MCF 10A (cell line): ENCODE results near the gene TEX13D. TPM values are rescaled to one million over a fixed set of nuclear protein-coding genes. Genes with fewer than 3 reads are reported as not detected.

Source experiments
- BruUV-seq: library from RNA; stranded (reverse); fragments of 400-500 nt; replicated peaks from 2 replicates; lab custom pipeline; 2021; lab: Mats Ljungman, UMichigan
- CTCF ChIA-PET: fragments of 300-600 bp; sonication (Branson Sonifier 250); formaldehyde crosslinking; extraction: SDS; loops from one replicate; lab custom pipeline; 2021; ENCODE audit warnings: antibody characterized with exemption, inconsistent platforms; lab: Yijun Ruan, JAX
- POLR2A ChIA-PET: fragments of 300-600, 350-650 bp; sonication (Branson Sonifier 250); formaldehyde crosslinking; extraction: SDS; loops from one replicate; lab custom pipeline; 2020; ENCODE audit warnings: antibody characterized with exemption, inconsistent platforms; lab: Yijun Ruan, JAX
- DNase-seq: peaks from one replicate; pipeline ENCODE4 v3.0.0-alpha.2; 2018; ENCODE audit not compliant: unreplicated experiment
- H3K27ac Mint-ChIP-seq: one replicate; pipeline ENCODE4 v1.8.0; 2022; ENCODE audit warnings: mild to moderate bottlenecking, low read depth, mixed read lengths; ENCODE audit not compliant: unreplicated experiment
- H3K27me3 Mint-ChIP-seq: one replicate; pipeline ENCODE4 v1.8.0; 2022; ENCODE audit warnings: mixed read lengths; ENCODE audit not compliant: insufficient read depth, unreplicated experiment
- H3K36me3 Mint-ChIP-seq: one replicate; pipeline ENCODE4 v1.8.0; 2022; ENCODE audit warnings: mild to moderate bottlenecking, moderate library complexity, mixed read lengths; ENCODE audit not compliant: insufficient read depth, unreplicated experiment
- H3K4me1 Mint-ChIP-seq: one replicate; pipeline ENCODE4 v1.8.0; 2022; ENCODE audit warnings: mixed read lengths; ENCODE audit not compliant: insufficient read depth, unreplicated experiment
- H3K4me3 Mint-ChIP-seq: one replicate; pipeline ENCODE4 v1.8.0; 2022; ENCODE audit warnings: mild to moderate bottlenecking, moderate library complexity, mixed read lengths; ENCODE audit not compliant: unreplicated experiment
- H3K9me3 Mint-ChIP-seq: one replicate; pipeline ENCODE4 v1.8.0; 2022; ENCODE audit warnings: mixed read lengths; ENCODE audit not compliant: unreplicated experiment
- intact Hi-C: fragments of 100-400 bp; cut with micrococcal nuclease; formaldehyde crosslinking; loops from 2 replicates; pipeline ENCODE4 v1.14.1; 2022
- total RNA-seq: library from RNA; stranded (reverse); gene quantifications from 2 replicates; pipeline ENCODE4 v1.2.3, GENCODE V29; 2022
- TF ChIP-seq, protein P1 (sequence below): fragments of 200-600 bp; IDR thresholded peaks from one replicate; pipeline ENCODE4 v1.8.0; 2022; ENCODE audit warnings: antibody characterized with exemption, mild to moderate bottlenecking; ENCODE audit not compliant: unreplicated experiment

Gene TEX13D
- total RNA-seq, 1 experiment from 2014 or later: not detected

- no peaks in the 10 kb centered on the region for H3K27me3 Mint-ChIP-seq
Observed at GRCh38 chrX:124344246-124344645, 11.8 kb downstream of the TEX13D start.

DNA sequence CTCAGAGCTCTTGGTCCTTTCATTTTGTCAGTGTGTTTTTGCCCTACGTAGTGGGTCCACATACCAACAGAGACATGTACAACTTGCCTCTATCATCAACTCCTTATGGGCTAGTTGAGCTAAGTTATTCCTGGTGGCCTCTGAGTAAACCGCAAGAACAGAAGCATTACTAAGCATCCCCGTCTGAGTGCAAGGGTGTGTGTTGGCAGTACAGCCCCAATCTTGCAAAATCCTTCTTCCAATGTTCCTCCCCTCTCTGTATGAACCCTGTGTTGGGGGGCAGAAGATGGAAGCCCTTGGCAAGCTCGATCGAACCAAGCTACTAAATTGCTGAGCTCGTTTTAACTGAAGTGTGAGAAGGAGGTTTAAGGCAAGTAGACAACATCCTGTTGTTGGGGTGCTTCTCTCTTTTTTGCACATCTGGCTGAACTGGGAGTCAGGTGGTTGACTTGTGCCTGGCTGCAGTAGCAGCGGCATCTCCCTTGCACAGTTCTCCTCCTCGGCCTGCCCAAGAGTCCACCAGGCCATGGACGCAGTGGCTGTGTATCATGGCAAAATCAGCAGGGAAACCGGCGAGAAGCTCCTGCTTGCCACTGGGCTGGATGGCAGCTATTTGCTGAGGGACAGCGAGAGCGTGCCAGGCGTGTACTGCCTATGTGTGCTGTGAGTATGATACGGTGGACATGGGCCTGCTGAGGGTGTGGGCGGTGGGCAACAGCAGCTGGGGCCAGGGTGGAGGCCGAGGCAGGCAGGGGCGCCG lies 13.8 kb downstream of the TEX13D start, which contains the start of gene SH2D1A:
Gene SH2D1A, plus strand, starts transcription at position 447 of the 760 bp plus-strand sequence. Its CDS starts 80 bp downstream, at position 527.
- Mint-ChIP-seq H3K27ac (no peak within 1 kb of the TSS), H3K4me1 (no peaks in the 10 kb centered on the region), H3K9me3 (no peaks in the 10 kb centered on the region), H3K36me3 (no peaks in the 10 kb centered on the region), H3K4me3 (no peak within 1 kb of the TSS), H3K27me3 (no peaks in the 10 kb centered on the region)
- ChIA-PET CTCF (interaction anchor here (0.7 kb wide), 1 partner anchor 135 kb away, joined by 3 read pairs; no protein-coding TSS in a partner anchor), POLR2A (interaction anchor here (1.0 kb wide), 1 partner anchor 12 kb away, joined by 3 read pairs; no protein-coding TSS in a partner anchor)
- BruUV-seq: no TSS peak
- DNase-seq: no peak
- intact Hi-C loops: no loop called here
- TF ChIP-seq, protein P1, sequence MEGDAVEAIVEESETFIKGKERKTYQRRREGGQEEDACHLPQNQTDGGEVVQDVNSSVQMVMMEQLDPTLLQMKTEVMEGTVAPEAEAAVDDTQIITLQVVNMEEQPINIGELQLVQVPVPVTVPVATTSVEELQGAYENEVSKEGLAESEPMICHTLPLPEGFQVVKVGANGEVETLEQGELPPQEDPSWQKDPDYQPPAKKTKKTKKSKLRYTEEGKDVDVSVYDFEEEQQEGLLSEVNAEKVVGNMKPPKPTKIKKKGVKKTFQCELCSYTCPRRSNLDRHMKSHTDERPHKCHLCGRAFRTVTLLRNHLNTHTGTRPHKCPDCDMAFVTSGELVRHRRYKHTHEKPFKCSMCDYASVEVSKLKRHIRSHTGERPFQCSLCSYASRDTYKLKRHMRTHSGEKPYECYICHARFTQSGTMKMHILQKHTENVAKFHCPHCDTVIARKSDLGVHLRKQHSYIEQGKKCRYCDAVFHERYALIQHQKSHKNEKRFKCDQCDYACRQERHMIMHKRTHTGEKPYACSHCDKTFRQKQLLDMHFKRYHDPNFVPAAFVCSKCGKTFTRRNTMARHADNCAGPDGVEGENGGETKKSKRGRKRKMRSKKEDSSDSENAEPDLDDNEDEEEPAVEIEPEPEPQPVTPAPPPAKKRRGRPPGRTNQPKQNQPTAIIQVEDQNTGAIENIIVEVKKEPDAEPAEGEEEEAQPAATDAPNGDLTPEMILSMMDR: no peak

More at GRCh38 chrX:124344246-124344645, 11.8 kb downstream of the TEX13D start:
- no peaks in the 10 kb centered on the region for H3K9me3 Mint-ChIP-seq
- no peak for DNase-seq
- no peak overlapping the region for H3K27ac Mint-ChIP-seq
- BruUV-seq: no TSS peak
- H3K36me3 Mint-ChIP-seq: no peaks in the 10 kb centered on the region
- TF ChIP-seq, protein P1: no peak
- no peak overlapping the region for H3K4me3 Mint-ChIP-seq
- CTCF ChIA-PET: no interaction called here
- POLR2A ChIA-PET: no interaction called here
- intact Hi-C loops: no loop called here
- no peaks in the 10 kb centered on the region for H3K4me1 Mint-ChIP-seq

GRCh38 chrX:124346877-124347241 lies 14.4 kb downstream of the TEX13D start:
- DNase-seq: no peak
- H3K27ac Mint-ChIP-seq: no peak overlapping the region
- POLR2A ChIA-PET: interaction anchor here (1.0 kb wide), 1 partner anchor 11 kb away, joined by 3 read pairs; no protein-coding TSS in a partner anchor
- CTCF ChIA-PET: interaction anchor here (1.1 kb wide), 1 partner anchor 139 kb away, joined by 4 read pairs; no protein-coding TSS in a partner anchor
- H3K9me3 Mint-ChIP-seq: no peaks in the 10 kb centered on the region
- H3K36me3 Mint-ChIP-seq: no peaks in the 10 kb centered on the region
- BruUV-seq: no TSS peak
- intact Hi-C loops: no loop called here
- H3K27me3 Mint-ChIP-seq: no peaks in the 10 kb centered on the region
- TF ChIP-seq, protein P1: no peak
- no peak overlapping the region for H3K4me3 Mint-ChIP-seq
- H3K4me1 Mint-ChIP-seq: no peaks in the 10 kb centered on the region

DNA sequence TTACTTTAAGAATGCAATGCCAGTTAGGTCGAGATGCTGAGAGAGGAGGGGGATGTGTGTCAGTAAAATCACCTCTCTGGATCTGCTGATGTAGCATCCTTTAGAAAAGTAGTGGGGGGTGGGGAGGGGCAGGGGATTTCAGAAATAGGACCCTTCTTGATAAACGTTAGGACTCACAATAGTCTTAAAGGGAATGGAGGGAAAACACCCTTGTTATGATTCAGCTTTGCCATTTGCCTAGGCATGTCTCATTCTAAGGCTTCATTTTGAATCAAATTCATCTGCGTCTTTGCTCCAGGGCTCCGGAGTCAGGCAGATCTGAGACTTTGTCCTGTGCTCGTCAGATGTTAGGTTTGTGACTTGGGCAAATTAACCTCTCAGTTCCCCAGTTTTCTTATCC lies 14.8 kb downstream of the TEX13D start:
- POLR2A ChIA-PET: no interaction called here
- H3K27me3 Mint-ChIP-seq: no peaks in the 10 kb centered on the region
- DNase-seq: no peak

More for the DNA sequence above, 14.8 kb downstream of the TEX13D start:
- Mint-ChIP-seq H3K36me3 (no peaks in the 10 kb centered on the region), H3K4me3 (no peak overlapping the region), H3K9me3 (no peaks in the 10 kb centered on the region), H3K27ac (no peak overlapping the region), H3K4me1 (no peaks in the 10 kb centered on the region)
- intact Hi-C loops: no loop called here
- TF ChIP-seq, protein P1: no peak
- CTCF ChIA-PET: interaction anchor here (0.7 to 1.1 kb wide), 2 partner anchors 60 to 139 kb away, joined by 4 read pairs; no protein-coding TSS in a partner anchor
- BruUV-seq: no TSS peak
